Ascending aorta (tissue), 2 donors: ENCODE data around the gene ZNF429. TPM values are rescaled to one million over a fixed set of nuclear protein-coding genes. Genes with fewer than 3 reads are reported as not detected.

Experiments
- DNase-seq, 2 donors: peaks; one replicate each; pipeline ENCODE4 v3.0.0-alpha.2; 2019; ENCODE audit warnings: low spot score in 2 of 2
- H3K27ac ChIP-seq, 2 donors: fragments of 200-600 bp; sonication (generic); one replicate each; pipeline ENCODE4 v1.5.1; 2016 to 2017; ENCODE audit warnings: mild to moderate bottlenecking in 1 of 2
- H3K27me3 ChIP-seq: fragments of 200-600 bp; sonication (generic); one replicate; pipeline ENCODE4 v1.5.1; 2017
- H3K36me3 ChIP-seq, 2 donors: fragments of 200-600 bp; sonication (generic); one replicate each; pipeline ENCODE4 v1.5.1; 2016
- H3K4me1 ChIP-seq, 2 donors: fragments of 200-600 bp; sonication (generic); one replicate each; pipeline ENCODE4 v1.5.1; 2016 to 2017; ENCODE audit warnings: mild to moderate bottlenecking in 1 of 2
- H3K4me3 ChIP-seq, 2 donors: fragments of 200-600 bp; sonication (generic); one replicate each; pipeline ENCODE4 v1.5.1; 2016 to 2017; ENCODE audit warnings: mild to moderate bottlenecking in 1 of 2
- H3K9me3 ChIP-seq, 2 donors: fragments of 200-600 bp; sonication (generic); one replicate each; pipeline ENCODE4 v1.5.1; 2016
- CTCF ChIP-seq, 3 experiments: fragments of 200-600 bp in 2 of 3; fragments of 450-650 bp in 1 of 3; sonication (generic) in 2 of 3; IDR thresholded peaks; one replicate each; pipeline ENCODE4 v1.5.1; 2016 to 2019; ENCODE audit warnings: antibody characterized with exemption in 3 of 3, mild to moderate bottlenecking in 1 of 3, moderate library complexity in 1 of 3
- intact Hi-C: fragments of 100-400 bp; cut with DNase I; formaldehyde crosslinking; loops from one replicate; pipeline ENCODE4 v1.15.1; 2023
- total RNA-seq: library from RNA; depleted of rRNA; stranded (reverse); fragments of >200 nt; gene quantifications from one replicate; pipeline ENCODE4 v1.1.0, GENCODE V29; 2016

Gene ZNF429
- total RNA-seq, 1 donor from 2014 or later, result 1.9 TPM

DNA sequence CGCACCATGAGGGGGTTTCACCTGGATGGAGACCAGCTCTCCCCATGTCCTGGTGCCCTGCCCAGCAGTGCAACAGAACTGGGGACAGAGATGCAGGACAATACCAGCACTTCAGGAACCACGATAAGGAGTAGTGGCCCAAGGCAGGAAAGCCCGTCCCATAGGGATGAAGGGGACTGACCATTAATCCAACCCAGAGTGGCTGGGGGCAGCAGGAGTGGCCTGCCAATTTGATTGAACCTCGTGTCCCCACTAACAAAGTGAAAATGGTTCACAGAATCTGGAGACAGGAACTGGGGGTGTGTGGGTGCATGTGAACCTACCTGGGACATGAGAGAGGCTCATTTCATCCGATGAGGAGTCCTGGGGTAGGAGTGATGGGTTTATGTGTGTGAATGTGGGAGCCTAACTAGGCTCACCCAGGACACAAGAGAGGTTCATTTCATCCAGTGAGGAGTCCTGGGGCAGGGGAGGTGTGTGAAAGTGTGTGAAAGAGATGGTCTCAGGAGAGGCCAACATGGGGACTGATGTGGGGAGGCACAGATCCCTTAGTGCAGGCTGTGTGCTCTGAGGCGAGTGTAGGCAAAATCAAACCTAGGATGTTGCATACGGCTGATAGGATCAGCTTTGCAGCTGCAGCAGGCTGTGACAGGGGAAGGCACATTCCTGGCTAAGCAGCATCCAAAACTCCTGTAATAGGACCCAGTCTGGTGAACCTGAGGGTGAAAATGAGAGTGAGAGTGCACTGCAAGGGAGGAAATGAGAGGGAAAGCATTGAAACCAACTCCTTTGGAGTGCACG is 98.2 kb downstream of the ZNF429 start:
- H3K27me3 ChIP-seq, result no peaks in the 10 kb centered on the region
- intact Hi-C loops, result no loop called here
- peaks cover 0 to 4% of the 10 kb centered on the region in 2 donors for H3K4me1 ChIP-seq
- peak overlapping the region; percentile 32 to 69 for H3K4me3 ChIP-seq
- no peaks in the 10 kb centered on the region for H3K36me3 ChIP-seq
- peak overlapping the region; percentile 44 to 75 for H3K27ac ChIP-seq
- no peak for DNase-seq
- no peak for TF ChIP-seq CTCF (IDR thresholded peaks at IDR 0.05)
- H3K9me3 ChIP-seq, result no peaks in the 10 kb centered on the region

- Histone ChIP-seq H3K4me3 (peak overlapping the region; percentile 32 to 69), H3K36me3 (no peaks in the 10 kb centered on the region), H3K9me3 (no peaks in the 10 kb centered on the region), H3K27me3 (no peaks in the 10 kb centered on the region), H3K27ac (peak overlapping the region; percentile 44 to 75), H3K4me1 (peaks cover 0 to 4% of the 10 kb centered on the region in 2 donors)
- intact Hi-C loops, result no loop called here
- no peak for TF ChIP-seq CTCF (IDR thresholded peaks at IDR 0.05)
- DNase-seq, result no peak
Measured at GRCh38 chr19:21604351-21604926, 99.0 kb downstream of the ZNF429 start.

Other genes with a start within 250 kb of the ZNF429 start
- gene ZNF708, start 176.2 kb upstream of the ZNF429 start, total RNA-seq, result 11.0 TPM
- gene ZNF738, start 146.6 kb upstream of the ZNF429 start, total RNA-seq, result 1.5 TPM
- gene ZNF493, start 108.5 kb upstream of the ZNF429 start, total RNA-seq, result 13.0 TPM